Thymus (tissue), 11 donors: ENCODE measurements around the gene TIE1. TPM values are rescaled to one million over a fixed set of nuclear protein-coding genes. Genes with fewer than 3 reads are reported as not detected.

Experiments
- DNase-seq, 9 donors: peaks; one replicate each; pipeline ENCODE4 v3.0.0-alpha.2; 2013; ENCODE audit warnings: low spot score in 9 of 9, low read depth in 6 of 9, missing footprints in 1 of 9
- H3K27ac ChIP-seq, 2 donors: one replicate each; pipeline ENCODE4 v1.5.1; 2013; ENCODE audit warnings: control low read depth in 1 of 2, low read depth in 1 of 2, low read length in 1 of 2, mild to moderate bottlenecking in 1 of 2, moderate library complexity in 1 of 2
- H3K27me3 ChIP-seq, 2 donors: one replicate each; pipeline ENCODE4 v1.5.1; 2013; ENCODE audit warnings: low read length in 1 of 2; ENCODE audit not compliant: control insufficient read depth in 2 of 2, insufficient read depth in 1 of 2
- H3K36me3 ChIP-seq, 2 donors: one replicate each; pipeline ENCODE4 v1.5.1; 2013; ENCODE audit warnings: low read length in 1 of 2, mild to moderate bottlenecking in 1 of 2, moderate library complexity in 1 of 2; ENCODE audit not compliant: control insufficient read depth in 2 of 2, insufficient read depth in 2 of 2
- H3K4me1 ChIP-seq, 2 donors: one replicate each; pipeline ENCODE4 v1.5.1; 2013; ENCODE audit warnings: low read length in 2 of 2; ENCODE audit not compliant: control insufficient read depth in 2 of 2, insufficient read depth in 2 of 2
- H3K4me3 ChIP-seq, 2 donors: one replicate each; pipeline ENCODE4 v1.5.1; 2013; ENCODE audit warnings: low read length in 2 of 2, control low read depth in 1 of 2, mild to moderate bottlenecking in 1 of 2
- H3K9me3 ChIP-seq, 2 donors: one replicate each; pipeline ENCODE4 v1.5.1; 2013; ENCODE audit warnings: low read length in 1 of 2, mild to moderate bottlenecking in 1 of 2; ENCODE audit not compliant: control insufficient read depth in 2 of 2, insufficient read depth in 1 of 2
- WGBS: extraction: QIAGEN DNeasy Blood & Tissue Kit; methylation state at CpG from one replicate; pipeline ENCODE4 v1.1.7; 2013; 5-methylcytosine and 5-hydroxymethylcytosine counted together
- polyA plus RNA-seq: library from polyadenylated mRNA; stranded (reverse); fragments of 200-250 nt; gene quantifications from one replicate; pipeline ENCODE4 v1.2.3, GENCODE V29; 2013
- total RNA-seq: library from RNA; stranded (reverse); fragments of 120-200 nt; gene quantifications from one replicate; pipeline ENCODE4 v1.2.4, GENCODE V29; 2013
- donor health status: healthy.

The TIE1 gene
- total and polyA plus RNA-seq, 2 donors = 4.8 to 8.3 TPM

GRCh38 chr1:43298055-43298454 is 2.7 kb upstream of the TIE1 start:
- H3K9me3 ChIP-seq = no peaks in the 10 kb centered on the region
- DNase-seq = no peak
- H3K27me3 ChIP-seq = no peaks in the 10 kb centered on the region
- peaks cover 0 to 22% of the 10 kb centered on the region in 2 donors for H3K4me1 ChIP-seq
- no peak overlapping the region for H3K27ac ChIP-seq
- H3K4me3 ChIP-seq = no peak overlapping the region
- WGBS = 95% methylated on average over 1 of the region's 1 CpG
- no peaks in the 10 kb centered on the region for H3K36me3 ChIP-seq

- Histone ChIP-seq H3K4me1 (peaks cover 0 to 22% of the 10 kb centered on the region in 2 donors), H3K9me3 (no peaks in the 10 kb centered on the region), H3K4me3 (no peak overlapping the region), H3K36me3 (no peaks in the 10 kb centered on the region), H3K27ac (no peak overlapping the region), H3K27me3 (no peaks in the 10 kb centered on the region)
- no peak for DNase-seq
These were observed 1.7 kb upstream of the TIE1 start for GRCh38 chr1:43299101-43299500.

GRCh38 chr1:43302201-43302600 is 1.4 kb downstream of the TIE1 start:
- H3K4me1 ChIP-seq = peaks cover 0 to 10% of the 10 kb centered on the region in 2 donors
- 98% methylated on average over 1 of the region's 1 CpG for WGBS
- no peaks in the 10 kb centered on the region for H3K36me3 ChIP-seq
- H3K27ac ChIP-seq = no peak overlapping the region
- no peaks in the 10 kb centered on the region for H3K27me3 ChIP-seq
- H3K9me3 ChIP-seq = no peaks in the 10 kb centered on the region
- DNase-seq = no peak
- no peak overlapping the region for H3K4me3 ChIP-seq

- Histone ChIP-seq H3K4me1 (peaks cover 0 to 10% of the 10 kb centered on the region in 2 donors), H3K9me3 (no peaks in the 10 kb centered on the region), H3K4me3 (no peak overlapping the region), H3K27ac (no peak overlapping the region), H3K27me3 (no peaks in the 10 kb centered on the region), H3K36me3 (no peaks in the 10 kb centered on the region)
- WGBS = 92% methylated on average over 7 of the region's 7 CpGs
- no peak for DNase-seq
These were observed 2.1 kb downstream of the TIE1 start for GRCh38 chr1:43302721-43303470.

GRCh38 chr1:43303471-43304313 is 2.9 kb downstream of the TIE1 start:
- peaks cover 0 to 10% of the 10 kb centered on the region in 2 donors for H3K4me1 ChIP-seq
- no peaks in the 10 kb centered on the region for H3K36me3 ChIP-seq
- H3K27me3 ChIP-seq = no peaks in the 10 kb centered on the region
- no peak for DNase-seq
- H3K27ac ChIP-seq = no peak overlapping the region
- WGBS = 92% methylated on average over 8 of the region's 8 CpGs
- H3K4me3 ChIP-seq = no peak overlapping the region
- H3K9me3 ChIP-seq = no peaks in the 10 kb centered on the region

- no peak overlapping the region for H3K4me3 ChIP-seq
- no peaks in the 10 kb centered on the region for H3K36me3 ChIP-seq
- no peaks in the 10 kb centered on the region for H3K9me3 ChIP-seq
- 71% methylated on average over 8 of the region's 8 CpGs for WGBS
- no peak overlapping the region for H3K27ac ChIP-seq
- no peaks in the 10 kb centered on the region for H3K27me3 ChIP-seq
- H3K4me1 ChIP-seq = peaks cover 0 to 10% of the 10 kb centered on the region in 2 donors
- DNase-seq = no peak
These were observed 3.5 kb downstream of the TIE1 start for GRCh38 chr1:43304314-43304681.

GRCh38 chr1:43304771-43305300 is 4.1 kb downstream of the TIE1 start:
- no peaks in the 10 kb centered on the region for H3K27me3 ChIP-seq
- no peak for DNase-seq
- no peaks in the 10 kb centered on the region for H3K36me3 ChIP-seq
- no peak overlapping the region for H3K4me3 ChIP-seq
- peaks cover 0 to 10% of the 10 kb centered on the region in 2 donors for H3K4me1 ChIP-seq
- H3K27ac ChIP-seq = no peak overlapping the region
- H3K9me3 ChIP-seq = no peaks in the 10 kb centered on the region
- 97% methylated on average over 46 of the region's 46 CpGs for WGBS

GRCh38 chr1:43305461-43305860 is 4.7 kb downstream of the TIE1 start:
- Histone ChIP-seq H3K36me3 (no peaks in the 10 kb centered on the region), H3K4me3 (no peak overlapping the region), H3K27me3 (no peaks in the 10 kb centered on the region), H3K27ac (no peak overlapping the region), H3K9me3 (no peaks in the 10 kb centered on the region), H3K4me1 (peaks cover 0 to 6% of the 10 kb centered on the region in 2 donors)
- no peak for DNase-seq
- WGBS = 86% methylated on average over 3 of the region's 3 CpGs
